Measurements from ENCODE around the gene MAST4.

The MAST4 gene

GRCh38 chr5:67214707-67215447, 618.7 kb downstream of the MAST4 start:
- DNase-seq (ENCODE audit: low spot score), result no peak

GRCh38 chr5:67215519-67216471, 619.6 kb downstream of the MAST4 start:
- DNase-seq (ENCODE audit: low spot score), result no peak

DNA sequence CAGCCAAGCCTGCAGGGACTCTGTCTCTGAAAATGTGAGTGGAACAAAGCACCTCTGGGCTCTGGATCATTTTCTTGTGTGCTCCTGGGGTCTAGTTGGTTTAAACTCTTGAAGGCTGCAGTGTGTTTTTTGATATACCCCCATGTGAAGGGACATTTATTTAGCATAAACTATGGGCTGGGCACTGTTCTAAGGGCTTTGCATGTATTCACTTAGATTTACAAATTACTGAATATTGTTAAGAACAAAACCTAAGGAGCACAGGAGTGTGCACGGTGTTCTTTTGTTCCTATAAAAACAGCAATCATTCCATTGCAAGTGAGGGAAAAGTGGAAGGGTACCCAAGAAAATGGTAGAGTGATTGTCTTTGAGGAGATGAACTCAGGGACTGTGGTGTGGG, 620.4 kb downstream of the MAST4 start:
- no peak for DNase-seq (ENCODE audit: low spot score)

Measured in hematopoietic multipotent progenitor cell treated with erythropoietin and hydrocortisone succinate and interleukin-3 and kit ligand, for 15 days (in vitro differentiated cells).